OCI-LY1 (cell line): ENCODE measurements around the gene SLCO3A1.

Experiments used
- EZH2 ChIP-seq: fragments of 200-600 bp; sonication (generic), shearing (Covaris generic); IDR thresholded peaks from 2 replicates; pipeline ENCODE4 v1.8.0; 2017; ENCODE audit warnings: borderline replicate concordance, mixed run types, mild to moderate bottlenecking, antibody characterized with exemption, low read length, moderate library complexity, mixed read lengths
- TF ChIP-seq, protein P1 (sequence below): fragments of 200-600 bp; sonication (generic), shearing (Covaris generic); IDR thresholded peaks from 2 replicates; pipeline ENCODE4 v1.5.1; 2017; ENCODE audit warnings: mild to moderate bottlenecking, antibody characterized with exemption, low read length, moderate library complexity, mixed read lengths

DNA sequence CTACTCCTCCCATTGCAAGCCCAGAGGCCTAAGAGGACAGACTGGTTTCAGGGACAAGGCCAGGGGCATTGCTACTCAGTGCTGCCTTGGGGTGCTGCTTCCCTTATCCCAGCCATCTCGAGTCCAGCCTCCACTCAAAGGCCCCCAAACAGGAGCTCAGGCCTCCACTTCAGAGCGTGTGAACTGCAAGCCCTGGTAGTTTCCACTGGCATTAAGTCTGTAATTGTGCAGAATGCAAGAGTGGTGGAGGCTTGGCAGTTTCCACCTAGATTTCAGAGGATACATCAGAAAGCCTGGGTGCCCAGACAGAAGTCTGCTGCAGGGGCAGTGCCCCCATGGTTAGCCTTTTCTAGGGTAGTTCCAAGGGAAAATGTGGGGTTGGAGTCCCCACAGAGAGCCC is 347.4 kb downstream of the SLCO3A1 start:
- TF ChIP-seq, protein P1, sequence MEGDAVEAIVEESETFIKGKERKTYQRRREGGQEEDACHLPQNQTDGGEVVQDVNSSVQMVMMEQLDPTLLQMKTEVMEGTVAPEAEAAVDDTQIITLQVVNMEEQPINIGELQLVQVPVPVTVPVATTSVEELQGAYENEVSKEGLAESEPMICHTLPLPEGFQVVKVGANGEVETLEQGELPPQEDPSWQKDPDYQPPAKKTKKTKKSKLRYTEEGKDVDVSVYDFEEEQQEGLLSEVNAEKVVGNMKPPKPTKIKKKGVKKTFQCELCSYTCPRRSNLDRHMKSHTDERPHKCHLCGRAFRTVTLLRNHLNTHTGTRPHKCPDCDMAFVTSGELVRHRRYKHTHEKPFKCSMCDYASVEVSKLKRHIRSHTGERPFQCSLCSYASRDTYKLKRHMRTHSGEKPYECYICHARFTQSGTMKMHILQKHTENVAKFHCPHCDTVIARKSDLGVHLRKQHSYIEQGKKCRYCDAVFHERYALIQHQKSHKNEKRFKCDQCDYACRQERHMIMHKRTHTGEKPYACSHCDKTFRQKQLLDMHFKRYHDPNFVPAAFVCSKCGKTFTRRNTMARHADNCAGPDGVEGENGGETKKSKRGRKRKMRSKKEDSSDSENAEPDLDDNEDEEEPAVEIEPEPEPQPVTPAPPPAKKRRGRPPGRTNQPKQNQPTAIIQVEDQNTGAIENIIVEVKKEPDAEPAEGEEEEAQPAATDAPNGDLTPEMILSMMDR = no peak
- TF ChIP-seq EZH2 = no peak
